HG02938 (cell line): ENCODE data around the gene PAK4.
"Not testable (repeated sequence)": the region's sequence is repeated elsewhere in the genome, so short reads cannot be mapped to it uniquely, and the experiment has no call there.

Source experiments
- ATAC-seq: cut with Tn5 transposase; IDR thresholded peaks from one replicate; pipeline ENCODE4 v1.9.1; 2021; ENCODE audit warnings: mild to moderate bottlenecking, moderate library complexity; ENCODE audit not compliant: unreplicated experiment

PAK4 gene

DNA sequence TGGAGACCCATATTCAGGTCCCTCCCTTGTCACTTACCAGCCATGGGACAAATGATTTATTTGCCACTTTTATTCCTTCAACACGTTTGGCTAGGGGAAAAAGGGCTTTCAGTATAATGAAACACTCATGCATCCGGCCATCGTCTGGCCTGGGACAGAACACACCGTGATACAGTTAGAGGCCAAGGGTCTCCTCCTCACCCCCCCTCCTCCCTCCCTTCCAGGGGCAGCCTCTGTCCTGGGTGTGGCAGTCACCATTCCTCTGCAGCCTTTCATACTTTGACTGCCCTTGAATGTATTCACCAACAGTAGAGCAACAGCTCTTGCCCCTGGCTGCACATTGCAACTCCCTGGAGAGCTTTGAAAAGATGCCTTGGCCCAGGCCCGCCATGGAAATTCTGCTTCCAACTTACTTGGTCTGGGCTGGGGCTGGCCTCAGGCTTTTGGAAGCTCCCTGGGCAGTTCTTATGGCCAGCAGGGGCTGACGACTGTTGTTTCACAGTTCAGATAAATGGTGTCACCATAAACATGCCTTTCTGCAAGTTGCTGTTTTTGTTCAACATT is 3.0 kb downstream of the PAK4 start:
- ATAC-seq = no peak

- ATAC-seq = no peak
Measured at GRCh38 chr19:39129116-39129515, 3.5 kb downstream of the PAK4 start.

DNA sequence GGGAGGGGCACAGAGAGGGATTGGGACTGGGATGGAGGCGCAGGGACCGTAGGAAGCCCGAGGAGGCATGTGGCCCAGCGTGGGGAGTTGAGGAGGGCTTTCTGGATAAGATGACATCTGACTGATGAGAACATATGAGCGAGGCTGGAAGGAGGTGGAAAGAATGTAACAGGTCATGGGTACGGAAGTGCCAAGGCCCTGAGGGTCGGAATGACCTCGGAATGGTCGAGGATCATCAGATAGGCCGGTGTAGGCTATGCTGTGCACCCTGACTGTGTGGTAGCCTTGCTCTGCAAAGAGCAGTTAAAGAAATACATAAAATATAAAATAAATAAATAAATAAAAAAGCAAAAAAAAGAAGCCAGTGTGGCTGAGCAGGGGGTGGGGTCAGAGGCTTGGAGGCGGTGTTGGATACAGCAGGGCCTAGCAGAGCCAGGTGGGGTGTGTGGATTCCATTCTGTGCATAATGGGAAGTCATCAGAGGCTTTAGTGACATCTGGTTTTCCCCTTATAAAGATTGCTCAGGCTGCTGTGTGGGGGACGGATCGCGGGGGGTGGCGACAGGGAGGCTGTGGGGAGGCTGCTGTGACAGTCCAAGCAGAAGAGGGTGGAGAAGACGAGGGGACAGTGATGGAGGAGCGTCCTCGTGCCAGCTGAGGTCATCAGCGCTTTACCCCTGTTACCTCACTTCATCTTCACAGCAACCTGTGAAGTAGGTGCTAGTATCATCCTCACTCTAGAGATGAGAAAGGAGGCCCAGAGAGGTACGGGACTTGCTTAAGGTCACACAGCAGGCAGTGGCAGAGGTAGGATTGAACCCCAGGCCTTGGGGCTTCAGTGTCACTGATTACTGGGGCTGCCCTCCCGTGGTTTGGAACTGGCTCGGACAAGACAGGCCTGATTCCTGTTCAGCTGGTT is 5.0 kb downstream of the PAK4 start:
- ATAC-seq = no peak

DNA sequence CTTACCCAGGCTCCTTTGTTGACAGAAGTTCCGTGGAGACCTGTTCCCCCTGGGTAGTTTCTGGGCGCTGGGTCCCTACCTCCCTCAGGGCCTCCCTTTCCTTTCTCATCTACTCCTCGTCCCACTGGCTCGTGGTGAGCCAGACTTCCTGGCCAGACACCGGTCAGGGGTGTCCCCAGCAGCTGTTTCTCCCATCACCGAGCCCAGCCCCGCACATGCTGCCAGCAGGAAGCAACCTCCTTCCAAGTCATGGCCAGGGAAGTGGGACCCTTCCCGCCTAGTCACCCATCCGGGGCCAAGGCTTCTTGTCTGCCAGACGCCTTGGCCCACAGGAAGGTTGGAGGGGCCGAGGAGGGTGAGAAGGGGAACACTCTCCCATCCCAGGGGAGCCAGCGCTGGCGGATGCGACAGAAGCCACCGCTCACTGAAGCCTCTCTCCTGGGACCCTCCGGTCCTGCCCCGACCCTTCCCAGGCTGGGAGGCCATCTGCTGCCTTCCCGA is 5.7 kb downstream of the PAK4 start:
- ATAC-seq = no peak

DNA sequence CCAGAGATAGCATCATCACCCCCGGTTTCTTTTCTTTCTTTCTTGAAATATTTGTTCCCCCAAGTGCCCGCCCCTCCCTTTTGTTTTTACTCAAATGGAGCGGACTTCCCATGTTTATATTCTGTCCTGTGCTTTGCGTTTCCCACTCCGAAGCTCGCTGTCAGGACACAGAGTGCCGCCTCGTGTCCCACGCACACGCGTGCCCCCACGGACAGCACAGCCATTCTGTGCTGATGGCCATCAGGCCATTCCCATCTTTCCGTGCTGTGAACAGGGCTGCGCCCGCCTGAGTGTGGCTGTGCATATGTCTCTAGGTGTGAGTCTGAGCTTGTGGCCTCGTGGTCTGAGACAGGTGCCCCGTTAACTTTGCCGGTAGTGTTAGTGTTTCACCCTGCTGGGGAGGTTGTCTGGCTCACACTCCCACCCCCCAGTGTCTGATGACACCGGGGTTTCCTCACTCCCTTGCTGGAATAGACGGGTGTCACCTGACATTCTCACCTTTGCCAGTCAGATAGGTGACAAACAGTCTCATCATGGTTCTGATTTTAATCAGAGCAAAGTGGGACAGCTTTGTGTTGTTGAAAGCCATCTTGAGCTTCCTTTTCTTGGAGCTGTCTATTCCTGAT is 6.9 kb downstream of the PAK4 start:
- no peak for ATAC-seq

DNA sequence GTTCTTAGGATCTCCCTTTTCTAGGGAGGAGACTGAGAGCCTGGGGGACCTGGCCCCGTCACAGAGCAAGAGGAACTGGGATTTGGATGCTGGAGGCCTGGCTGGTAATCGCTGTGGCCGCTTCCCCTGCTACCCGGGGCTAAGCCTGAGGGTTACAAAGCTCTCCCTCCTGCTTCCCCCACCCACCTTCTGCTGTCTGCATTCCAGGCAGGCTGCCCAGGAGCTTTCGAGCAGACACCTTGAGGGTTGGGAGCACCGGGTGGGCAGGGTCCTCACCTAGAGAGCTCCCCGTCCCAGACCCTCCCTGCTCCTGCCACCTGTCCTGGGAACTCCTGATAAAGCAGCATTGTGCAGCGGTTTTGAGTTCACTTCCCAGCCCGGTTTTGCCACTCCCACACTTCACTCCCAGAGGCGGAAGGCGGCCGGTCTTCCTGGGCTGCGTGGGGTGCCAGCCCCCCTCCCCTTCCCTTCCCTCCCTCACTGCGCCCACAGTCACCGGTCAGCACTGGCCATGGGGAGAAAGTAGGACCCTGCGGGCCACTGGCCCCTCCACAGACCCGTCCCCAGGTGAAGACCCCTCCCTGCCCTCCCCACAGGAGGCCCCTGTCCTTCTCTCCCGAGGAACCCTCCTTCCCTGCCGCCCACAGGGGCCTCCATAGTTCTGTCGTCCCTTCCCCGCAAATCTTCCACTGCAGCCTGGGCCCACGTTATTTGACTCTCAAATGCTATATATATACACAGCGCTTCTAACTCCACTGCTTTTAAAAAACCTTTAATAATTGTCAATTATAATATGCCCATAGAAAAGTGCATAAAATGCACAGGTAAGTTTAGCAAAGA is 8.1 kb downstream of the PAK4 start:
- no peak for ATAC-seq

DNA sequence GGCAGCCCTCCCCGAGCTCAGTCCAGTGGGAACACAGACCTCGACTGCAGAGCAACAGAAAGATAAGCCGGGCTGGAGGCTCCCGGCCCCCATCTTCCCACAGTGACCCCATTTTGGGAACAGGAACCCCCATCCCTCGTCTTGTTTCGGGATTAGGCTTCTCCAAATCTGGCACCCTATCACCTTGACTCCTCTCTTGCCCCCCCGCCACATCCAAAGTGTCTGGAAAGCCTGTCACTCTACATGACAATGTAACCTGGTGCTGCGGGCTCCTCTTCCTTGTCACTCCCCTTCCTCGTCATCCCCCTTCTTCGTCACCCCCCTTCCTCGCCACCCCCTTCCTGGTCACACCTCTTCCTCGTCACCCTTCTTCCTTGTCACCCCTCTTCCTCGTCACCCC is 10.1 kb downstream of the PAK4 start:
- ATAC-seq = no peak

DNA sequence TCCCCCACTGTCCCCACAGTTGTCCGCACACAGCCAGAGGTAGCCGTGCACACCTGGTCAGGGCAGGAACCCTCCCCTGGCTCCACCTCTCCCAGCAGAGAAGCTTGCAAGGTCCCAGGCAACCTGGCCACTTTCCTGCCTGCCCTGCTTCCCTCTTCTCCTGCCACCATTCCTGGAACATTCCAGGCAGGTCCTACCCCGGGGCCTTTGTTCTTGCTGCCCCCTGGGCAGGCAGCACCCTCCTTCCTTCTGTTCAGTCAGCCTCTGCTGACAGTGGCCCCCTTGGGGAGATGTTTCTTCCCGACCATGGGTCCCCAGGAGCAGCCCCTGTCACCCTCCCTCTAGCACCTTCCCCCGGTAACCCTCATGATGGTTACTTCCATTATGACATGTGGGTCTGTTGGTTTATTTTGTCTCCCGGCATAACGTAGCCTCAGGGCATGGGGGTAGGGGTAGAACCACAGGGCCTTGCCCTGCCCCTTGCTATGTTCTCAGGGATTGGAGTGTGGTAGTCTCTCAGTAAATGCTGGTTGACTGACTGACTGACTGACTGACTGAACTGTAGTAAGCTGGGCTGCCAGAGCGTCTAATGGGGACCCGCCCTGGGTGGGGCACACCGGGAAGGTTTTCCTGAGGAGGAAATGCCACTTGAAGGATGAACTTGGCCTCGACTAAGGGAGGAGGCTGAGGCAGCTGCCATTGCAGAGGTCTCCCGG is 10.8 kb downstream of the PAK4 start:
- ATAC-seq = no peak

DNA sequence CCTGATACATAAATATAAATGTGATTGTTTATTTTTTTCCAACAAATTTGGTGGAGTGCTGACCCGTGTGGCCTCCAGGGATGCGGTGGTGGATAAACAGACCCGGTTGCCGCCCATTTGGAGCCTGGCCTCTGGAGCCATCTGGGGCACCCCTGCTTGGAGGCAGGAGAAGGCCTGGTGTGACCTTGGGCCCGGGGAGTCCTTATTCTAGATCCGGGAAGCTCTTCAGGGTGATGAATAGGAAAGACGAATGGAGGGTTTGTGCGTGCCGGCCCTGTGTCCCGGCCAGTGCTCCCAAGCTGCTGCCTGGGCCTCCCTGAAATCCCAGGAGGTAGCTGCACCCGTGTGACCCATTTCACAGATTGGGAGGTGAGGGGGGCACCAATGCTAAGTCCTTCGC is 11.5 kb downstream of the PAK4 start:
- no peak for ATAC-seq

- no peak for ATAC-seq
Measured at GRCh38 chr19:39138221-39139211, 12.9 kb downstream of the PAK4 start.

GRCh38 chr19:39139305-39139874 is 13.8 kb downstream of the PAK4 start:
- ATAC-seq = no peak

DNA sequence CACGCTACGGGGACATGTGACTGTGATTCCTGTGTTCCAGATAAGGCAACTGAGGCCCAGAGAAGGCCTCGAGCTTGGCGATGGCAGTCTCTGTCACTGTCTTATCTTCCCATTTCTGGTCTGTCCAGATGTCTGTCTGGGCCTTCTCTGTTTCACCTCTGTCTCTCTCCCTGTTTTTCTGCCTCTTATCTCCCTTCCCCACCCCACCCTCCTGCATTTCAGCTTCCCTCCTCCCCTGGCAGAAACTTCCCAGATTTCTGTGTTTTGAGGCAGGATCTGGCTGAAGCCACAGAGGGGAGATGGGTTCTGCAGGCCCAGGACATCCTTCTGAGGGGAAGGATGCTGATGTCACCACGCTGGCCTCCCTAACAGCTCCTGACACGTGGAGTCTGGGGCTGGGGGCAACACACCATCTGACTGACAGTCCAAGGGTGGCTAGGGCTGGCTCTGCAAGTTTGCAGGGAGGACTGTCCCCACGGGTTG is 14.4 kb downstream of the PAK4 start:
- no peak for ATAC-seq

DNA sequence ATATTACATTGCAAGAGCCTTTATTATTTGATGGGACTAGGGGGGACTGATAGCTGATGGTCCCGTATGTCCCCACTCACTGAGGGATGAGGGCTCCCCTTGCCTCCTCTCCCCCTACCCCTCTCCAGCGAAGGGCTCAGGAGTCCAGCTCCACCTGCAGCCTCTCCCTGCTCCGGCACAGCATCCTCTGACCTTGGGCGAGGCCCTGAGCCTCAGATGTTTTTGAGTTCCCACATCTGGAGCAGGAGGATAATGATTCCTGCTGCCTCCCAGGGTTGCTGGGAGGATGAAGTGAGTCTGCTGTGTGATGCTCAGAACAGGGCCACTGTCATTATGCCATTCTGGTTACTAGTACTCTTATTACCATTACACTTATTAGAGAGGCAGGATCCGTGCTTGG is 15.0 kb downstream of the PAK4 start:
- ATAC-seq = no peak

GRCh38 chr19:39141929-39142328 is 16.3 kb downstream of the PAK4 start:
- no peak for ATAC-seq

GRCh38 chr19:39142630-39143029 is 17.0 kb downstream of the PAK4 start:
- ATAC-seq = no peak

DNA sequence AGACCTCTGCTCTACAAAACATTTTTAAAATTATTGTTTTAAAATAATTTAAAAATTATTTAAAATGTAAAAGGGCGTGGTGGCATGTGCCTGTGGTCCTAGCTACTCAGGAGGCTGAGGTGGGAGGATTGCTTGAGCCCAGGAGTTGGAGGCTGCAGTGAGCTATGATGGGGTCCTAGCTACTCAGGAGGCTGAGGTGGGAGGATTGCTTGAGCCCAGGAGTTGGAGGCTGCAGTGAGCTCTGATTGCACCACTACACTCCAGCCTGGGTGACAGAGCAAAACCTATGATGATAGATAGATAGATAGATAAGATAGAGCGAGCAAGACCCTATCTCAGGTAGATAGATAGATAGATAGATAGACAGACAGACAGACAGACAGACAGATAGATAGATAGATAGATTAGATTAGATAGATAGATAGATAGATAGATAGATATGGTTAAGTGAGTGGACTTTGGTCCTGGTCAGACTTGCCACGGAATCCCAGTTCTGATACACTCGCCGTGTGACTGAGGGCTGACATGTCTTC is 18.2 kb downstream of the PAK4 start:
- not testable (repeated sequence) for ATAC-seq

DNA sequence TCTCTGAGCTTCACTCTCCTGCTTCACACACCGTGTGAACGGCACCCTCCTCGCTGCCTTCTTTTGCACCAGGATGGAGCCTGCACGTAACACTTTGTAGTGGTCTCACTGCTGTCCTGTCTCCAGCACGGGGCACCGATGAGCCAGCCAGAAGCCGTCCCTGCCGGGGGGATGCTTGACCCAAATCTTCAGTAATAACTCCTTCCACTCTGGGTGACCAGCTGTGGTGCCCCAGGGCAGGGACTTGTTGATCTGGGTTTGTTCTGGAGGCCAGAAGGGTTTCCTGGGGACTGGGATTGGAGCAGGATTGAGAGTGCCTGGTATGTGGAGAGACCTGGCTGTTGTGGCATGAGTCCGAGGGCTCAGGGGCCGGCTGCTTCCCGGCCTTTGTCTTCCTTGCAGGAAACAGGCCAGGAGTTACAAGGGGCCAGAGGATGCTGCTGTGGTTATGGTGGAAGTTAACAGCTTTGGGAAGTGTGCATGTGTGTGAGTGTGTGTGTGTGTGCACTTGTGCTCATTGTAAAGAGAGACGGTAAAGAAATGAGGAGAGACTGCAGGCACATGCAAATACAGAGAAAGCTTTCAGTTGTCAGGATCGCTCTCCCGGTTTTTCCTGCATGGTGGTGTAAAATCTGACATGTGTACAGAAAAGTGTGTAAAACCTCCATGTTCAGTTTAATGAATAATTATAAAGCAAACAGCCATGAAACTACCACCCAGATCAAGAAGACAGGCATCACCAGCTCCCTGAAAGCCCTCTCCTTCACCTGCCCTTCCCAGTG is 18.9 kb downstream of the PAK4 start:
- no peak for ATAC-seq
